ENCODE results near the gene PAK5. TPM values are rescaled to one million over a fixed set of nuclear protein-coding genes. Genes with fewer than 3 reads are reported as not detected.

Gene PAK5
- total RNA-seq, 1 experiment from 2014 or later, result not detected

DNA sequence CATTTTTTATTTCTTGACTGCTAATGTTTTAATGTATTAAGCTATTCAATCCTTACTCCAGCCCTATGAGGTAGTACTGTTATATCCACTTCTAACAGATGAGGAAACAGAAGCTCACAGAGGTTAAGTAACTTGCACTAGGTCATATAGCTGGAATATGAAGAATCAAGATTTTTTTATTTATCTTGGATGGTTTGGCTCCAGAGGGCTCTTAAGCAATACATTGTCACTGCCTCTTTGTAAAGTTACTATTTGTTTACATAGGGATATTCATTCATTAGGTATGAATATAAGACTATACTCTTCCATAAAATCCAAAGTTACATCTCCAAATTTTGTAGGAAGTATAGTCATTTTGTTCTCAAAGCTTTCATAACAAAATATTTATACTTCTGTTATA is 210.7 kb downstream of the PAK5 start:
- Histone ChIP-seq H3K9me3 (ENCODE audit: control insufficient read depth in 1 of 2, insufficient read depth in 1 of 2, low read depth in 1 of 2, low read length in 2 of 2) (no peaks in the 10 kb centered on the region), H3K27me3 (ENCODE audit: insufficient read depth, low read length) (0 out of 2 replicates have a peak, but pooled peaks cover 8% of the 10 kb centered on the region), H3K27ac (ENCODE audit: low read depth, low read length) (no peak overlapping the region), H4K20me1 (ENCODE audit: insufficient read depth) (no peaks in the 10 kb centered on the region), H3K4me2 (ENCODE audit: low read length) (no peak overlapping the region), H3K9ac (ENCODE audit: low read length) (no peak overlapping the region), H2AFZ (ENCODE audit: low read depth, low read length, poor library complexity, severe bottlenecking) (no peak overlapping the region), H3K4me3 (replicated peaks in 1 of 2; ENCODE audit: low read depth in 1 of 2, low read length in 2 of 2) (no peak overlapping the region), H3K4me1 (ENCODE audit: control insufficient read depth in 1 of 2, insufficient read depth in 2 of 2, low read length in 2 of 2) (no peaks in the 10 kb centered on the region), H3K9me2 (ENCODE audit: insufficient read depth) (no peaks in the 10 kb centered on the region), H3K36me3 (ENCODE audit: control insufficient read depth in 1 of 2, insufficient read depth in 2 of 2, low read length in 2 of 2) (no peaks in the 10 kb centered on the region), H3K79me2 (ENCODE audit: insufficient read depth, low read length) (no peaks in the 10 kb centered on the region)
- intact Hi-C loops (cut with micrococcal nuclease), result no loop called here
- DNase-seq (ENCODE audit: low read depth, low spot score) (no peak), ATAC-seq (no peak)
- ChIA-PET POLR2A (no interaction called here), RAD21 (ENCODE audit: low non-redundant PET in 1 of 2, low total read pairs in 2 of 2, uncharacterized antibody in 2 of 2, unreplicated experiment in 2 of 2) (no interaction called here), CTCF (interaction anchor here (1.4 kb wide), 1 partner anchor 256 kb away, joined by 5 read pairs; no protein-coding TSS in a partner anchor)
- BruUV-seq (replicated peaks), result no TSS peak
- TF ChIP-seq, protein P1, sequence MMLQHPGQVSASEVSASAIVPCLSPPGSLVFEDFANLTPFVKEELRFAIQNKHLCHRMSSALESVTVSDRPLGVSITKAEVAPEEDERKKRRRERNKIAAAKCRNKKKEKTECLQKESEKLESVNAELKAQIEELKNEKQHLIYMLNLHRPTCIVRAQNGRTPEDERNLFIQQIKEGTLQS (IDR thresholded peaks at IDR 0.05), result no peak
- TF ChIP-seq SRF (IDR thresholded peaks at IDR 0.05; ENCODE audit: low read depth), result no peak
- no peak for TF ChIP-seq SIN3A (IDR thresholded peaks at IDR 0.05; ENCODE audit: low read depth)
- no peak for TF ChIP-seq YY1 (IDR thresholded peaks at IDR 0.05; ENCODE audit: extremely low read depth, insufficient replicate concordance, low read depth, low read length)
- TF ChIP-seq EZH2phosphoT487 (IDR thresholded peaks at IDR 0.05; ENCODE audit: borderline replicate concordance), result no peak
- TF ChIP-seq CEBPB (IDR thresholded peaks at IDR 0.05; ENCODE audit: low read depth), result no peak
- no peak for TF ChIP-seq POLR2A (IDR thresholded peaks at IDR 0.05; ENCODE audit: borderline replicate concordance, extremely low read depth, insufficient read depth, insufficient read length)
- no peak for TF ChIP-seq SP1 (IDR thresholded peaks at IDR 0.05; ENCODE audit: low read depth)
- TF ChIP-seq EZH2 (IDR thresholded peaks at IDR 0.05), result no peak
- TF ChIP-seq TCF7L2 (IDR thresholded peaks at IDR 0.05; ENCODE audit: borderline replicate concordance, extremely low read depth, insufficient read depth, insufficient read length), result no peak
- no peak for TF ChIP-seq CBX3 (IDR thresholded peaks at IDR 0.05; ENCODE audit: low read depth)
- no peak for TF ChIP-seq ZNF274 (IDR thresholded peaks at IDR 0.05; ENCODE audit: low read depth, low read length)
- TF ChIP-seq, protein P2, sequence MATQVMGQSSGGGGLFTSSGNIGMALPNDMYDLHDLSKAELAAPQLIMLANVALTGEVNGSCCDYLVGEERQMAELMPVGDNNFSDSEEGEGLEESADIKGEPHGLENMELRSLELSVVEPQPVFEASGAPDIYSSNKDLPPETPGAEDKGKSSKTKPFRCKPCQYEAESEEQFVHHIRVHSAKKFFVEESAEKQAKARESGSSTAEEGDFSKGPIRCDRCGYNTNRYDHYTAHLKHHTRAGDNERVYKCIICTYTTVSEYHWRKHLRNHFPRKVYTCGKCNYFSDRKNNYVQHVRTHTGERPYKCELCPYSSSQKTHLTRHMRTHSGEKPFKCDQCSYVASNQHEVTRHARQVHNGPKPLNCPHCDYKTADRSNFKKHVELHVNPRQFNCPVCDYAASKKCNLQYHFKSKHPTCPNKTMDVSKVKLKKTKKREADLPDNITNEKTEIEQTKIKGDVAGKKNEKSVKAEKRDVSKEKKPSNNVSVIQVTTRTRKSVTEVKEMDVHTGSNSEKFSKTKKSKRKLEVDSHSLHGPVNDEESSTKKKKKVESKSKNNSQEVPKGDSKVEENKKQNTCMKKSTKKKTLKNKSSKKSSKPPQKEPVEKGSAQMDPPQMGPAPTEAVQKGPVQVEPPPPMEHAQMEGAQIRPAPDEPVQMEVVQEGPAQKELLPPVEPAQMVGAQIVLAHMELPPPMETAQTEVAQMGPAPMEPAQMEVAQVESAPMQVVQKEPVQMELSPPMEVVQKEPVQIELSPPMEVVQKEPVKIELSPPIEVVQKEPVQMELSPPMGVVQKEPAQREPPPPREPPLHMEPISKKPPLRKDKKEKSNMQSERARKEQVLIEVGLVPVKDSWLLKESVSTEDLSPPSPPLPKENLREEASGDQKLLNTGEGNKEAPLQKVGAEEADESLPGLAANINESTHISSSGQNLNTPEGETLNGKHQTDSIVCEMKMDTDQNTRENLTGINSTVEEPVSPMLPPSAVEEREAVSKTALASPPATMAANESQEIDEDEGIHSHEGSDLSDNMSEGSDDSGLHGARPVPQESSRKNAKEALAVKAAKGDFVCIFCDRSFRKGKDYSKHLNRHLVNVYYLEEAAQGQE (IDR thresholded peaks at IDR 0.05; ENCODE audit: low read depth), result no peak
- TF ChIP-seq POLR2AphosphoS5 (IDR thresholded peaks at IDR 0.05; ENCODE audit: low read depth, low read length), result no peak
- no peak for TF ChIP-seq JUND (IDR thresholded peaks at IDR 0.05)
- TF ChIP-seq, protein P3, sequence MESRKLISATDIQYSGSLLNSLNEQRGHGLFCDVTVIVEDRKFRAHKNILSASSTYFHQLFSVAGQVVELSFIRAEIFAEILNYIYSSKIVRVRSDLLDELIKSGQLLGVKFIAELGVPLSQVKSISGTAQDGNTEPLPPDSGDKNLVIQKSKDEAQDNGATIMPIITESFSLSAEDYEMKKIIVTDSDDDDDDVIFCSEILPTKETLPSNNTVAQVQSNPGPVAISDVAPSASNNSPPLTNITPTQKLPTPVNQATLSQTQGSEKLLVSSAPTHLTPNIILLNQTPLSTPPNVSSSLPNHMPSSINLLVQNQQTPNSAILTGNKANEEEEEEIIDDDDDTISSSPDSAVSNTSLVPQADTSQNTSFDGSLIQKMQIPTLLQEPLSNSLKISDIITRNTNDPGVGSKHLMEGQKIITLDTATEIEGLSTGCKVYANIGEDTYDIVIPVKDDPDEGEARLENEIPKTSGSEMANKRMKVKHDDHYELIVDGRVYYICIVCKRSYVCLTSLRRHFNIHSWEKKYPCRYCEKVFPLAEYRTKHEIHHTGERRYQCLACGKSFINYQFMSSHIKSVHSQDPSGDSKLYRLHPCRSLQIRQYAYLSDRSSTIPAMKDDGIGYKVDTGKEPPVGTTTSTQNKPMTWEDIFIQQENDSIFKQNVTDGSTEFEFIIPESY (IDR thresholded peaks at IDR 0.05; ENCODE audit: extremely low read depth, insufficient replicate concordance, low read length), result no peak
- TF ChIP-seq, protein P4, sequence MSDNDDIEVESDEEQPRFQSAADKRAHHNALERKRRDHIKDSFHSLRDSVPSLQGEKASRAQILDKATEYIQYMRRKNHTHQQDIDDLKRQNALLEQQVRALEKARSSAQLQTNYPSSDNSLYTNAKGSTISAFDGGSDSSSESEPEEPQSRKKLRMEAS (IDR thresholded peaks at IDR 0.05), result no peak
- TF ChIP-seq FOSL1 (IDR thresholded peaks at IDR 0.05; ENCODE audit: low read depth), result no peak
- no peak for TF ChIP-seq RAD21 (IDR thresholded peaks at IDR 0.05; ENCODE audit: low read depth)
- no peak for TF ChIP-seq ZFX (IDR thresholded peaks at IDR 0.05)
